Cerebellar nuclear complex (tissue), 1 donor: ENCODE measurements around the gene NPTN.

ENCODE experiments used
- DNase-seq, 2 experiments: peaks; one replicate each; lab custom pipeline; 2025; lab: John Stamatoyannopoulos, UW

The NPTN gene

DNA sequence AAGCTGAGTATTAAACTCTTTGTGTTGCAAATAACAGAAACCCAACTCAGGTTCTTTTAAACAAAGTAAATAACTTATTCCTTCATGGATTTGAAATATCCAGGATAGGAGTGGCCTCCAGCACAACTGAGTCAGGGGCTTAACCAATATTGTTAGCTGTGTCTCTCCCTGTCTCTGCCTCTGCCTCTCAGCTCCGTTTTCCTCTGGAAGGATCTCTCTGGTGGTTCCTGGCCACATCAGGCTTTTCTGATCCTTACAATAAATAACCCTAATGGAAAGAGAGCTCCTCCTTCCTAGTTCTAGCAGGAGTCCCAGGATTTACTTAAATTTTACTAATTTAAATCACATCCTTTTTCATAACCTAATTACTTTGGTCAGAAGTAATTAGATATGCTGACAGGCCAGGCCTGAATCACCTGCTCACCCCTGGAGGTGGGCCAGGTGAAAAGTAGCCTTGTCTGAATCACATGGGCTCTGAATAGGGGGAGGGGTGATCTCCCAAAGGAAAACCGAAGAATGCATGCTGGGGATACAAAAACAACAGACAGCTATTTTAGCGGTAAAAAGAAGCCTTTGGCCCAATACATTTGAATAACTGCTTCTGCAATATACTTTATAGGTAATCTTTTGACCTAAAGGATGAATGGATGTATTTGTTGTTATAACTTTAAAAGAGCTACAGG, 114.9 kb downstream of the NPTN start:
- DNase-seq: no peak

DNA sequence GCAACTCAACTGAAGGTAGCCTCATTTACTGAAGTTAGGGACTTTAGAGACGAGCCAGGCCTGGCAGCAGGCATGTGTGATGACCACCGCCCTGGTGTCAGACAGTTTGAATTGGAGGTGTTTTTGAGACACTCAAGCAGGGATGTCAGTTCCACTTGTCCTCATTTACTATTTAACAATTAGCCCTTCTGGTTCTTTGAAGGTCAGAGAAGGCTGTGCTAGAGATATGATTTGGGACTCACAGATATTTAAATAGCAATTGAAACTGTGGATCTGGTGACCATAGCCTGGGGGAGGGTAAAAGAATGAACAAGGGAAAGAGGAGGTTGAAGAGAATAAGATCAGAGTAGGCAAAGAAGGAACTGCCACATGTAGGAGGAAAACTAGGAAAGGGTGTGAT, 115.6 kb downstream of the NPTN start:
- no peak for DNase-seq

DNA sequence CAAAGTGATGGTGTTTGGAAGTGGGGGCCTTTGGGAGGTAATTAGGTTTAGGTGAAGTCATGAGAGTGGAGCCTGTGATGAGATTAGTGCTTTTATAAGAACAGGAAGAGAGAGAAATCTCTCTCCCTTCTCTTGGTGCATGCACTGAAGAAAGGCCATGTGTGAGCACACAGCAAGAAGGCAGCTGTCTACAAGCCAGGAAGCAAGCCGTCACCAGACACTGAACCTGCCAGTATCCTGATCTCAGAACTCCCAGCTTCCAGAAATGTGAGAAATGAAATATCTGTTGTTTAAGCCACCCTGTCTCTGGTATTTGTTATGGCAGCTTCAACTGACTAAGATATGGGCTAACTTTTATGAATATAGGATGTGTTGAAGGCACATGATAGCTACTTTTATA, 117.7 kb downstream of the NPTN start:
- DNase-seq: no peak
